Astrocyte of the cerebellum (primary cell): ENCODE measurements around the gene LTV1.

Experiments
- DNase-seq: peaks from one replicate; pipeline ENCODE4 v3.0.0-alpha.2; 2011; ENCODE audit warnings: low read depth
- H3K4me3 ChIP-seq: 2 replicates; pipeline ENCODE4 v1.5.1; 2011; ENCODE audit warnings: mild to moderate bottlenecking, low read depth, low read length, moderate library complexity
- in situ Hi-C: cut with HindIII; loops from 2 replicates; pipeline ENCODE4 v1.10.0; 2017; ENCODE audit warnings: low sequenced_read_pairs
- TF ChIP-seq, protein P1 (sequence below): IDR thresholded peaks from 2 replicates; pipeline ENCODE4 v1.5.1; 2012; ENCODE audit warnings: low read length, low read depth, moderate library complexity, mild to moderate bottlenecking; ENCODE audit errors: missing control alignments

The LTV1 gene

DNA sequence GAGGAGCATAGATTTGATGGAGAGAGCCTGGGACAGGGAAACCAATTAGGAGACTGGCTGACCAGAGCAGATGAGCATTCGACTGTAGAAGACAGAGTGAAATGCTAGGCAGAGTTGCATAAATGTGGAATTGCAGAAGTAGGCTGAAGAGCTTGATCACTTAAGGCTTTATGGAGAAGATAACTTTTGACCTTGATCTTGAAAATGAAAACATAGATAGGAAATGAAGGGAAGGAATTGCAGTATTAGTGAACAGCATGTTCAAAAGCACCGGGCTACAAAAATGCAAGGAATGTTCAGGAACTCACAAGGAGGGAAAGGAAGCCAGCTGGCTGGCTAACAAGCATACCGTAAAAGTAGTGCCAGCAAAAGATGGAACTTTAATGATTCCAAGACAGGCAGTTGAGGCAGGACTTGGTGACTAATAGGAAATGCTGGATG lies 20.5 kb upstream of the LTV1 start:
- H3K4me3 ChIP-seq, result no peak overlapping the region
- DNase-seq, result peak; percentile 66
- in situ Hi-C loops, result loop anchor here (5.0 kb wide), 1 partner anchor 45 kb away; no protein-coding TSS in a partner anchor
- TF ChIP-seq, protein P1, sequence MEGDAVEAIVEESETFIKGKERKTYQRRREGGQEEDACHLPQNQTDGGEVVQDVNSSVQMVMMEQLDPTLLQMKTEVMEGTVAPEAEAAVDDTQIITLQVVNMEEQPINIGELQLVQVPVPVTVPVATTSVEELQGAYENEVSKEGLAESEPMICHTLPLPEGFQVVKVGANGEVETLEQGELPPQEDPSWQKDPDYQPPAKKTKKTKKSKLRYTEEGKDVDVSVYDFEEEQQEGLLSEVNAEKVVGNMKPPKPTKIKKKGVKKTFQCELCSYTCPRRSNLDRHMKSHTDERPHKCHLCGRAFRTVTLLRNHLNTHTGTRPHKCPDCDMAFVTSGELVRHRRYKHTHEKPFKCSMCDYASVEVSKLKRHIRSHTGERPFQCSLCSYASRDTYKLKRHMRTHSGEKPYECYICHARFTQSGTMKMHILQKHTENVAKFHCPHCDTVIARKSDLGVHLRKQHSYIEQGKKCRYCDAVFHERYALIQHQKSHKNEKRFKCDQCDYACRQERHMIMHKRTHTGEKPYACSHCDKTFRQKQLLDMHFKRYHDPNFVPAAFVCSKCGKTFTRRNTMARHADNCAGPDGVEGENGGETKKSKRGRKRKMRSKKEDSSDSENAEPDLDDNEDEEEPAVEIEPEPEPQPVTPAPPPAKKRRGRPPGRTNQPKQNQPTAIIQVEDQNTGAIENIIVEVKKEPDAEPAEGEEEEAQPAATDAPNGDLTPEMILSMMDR, result no peak

- no peak for DNase-seq
- H3K4me3 ChIP-seq, result no peak overlapping the region
- in situ Hi-C loops, result loop anchor here (5.0 kb wide), 1 partner anchor 44 kb away; no protein-coding TSS in a partner anchor
- TF ChIP-seq, protein P1, result no peak
Observed at GRCh38 chr6:143823548-143823947, 19.6 kb upstream of the LTV1 start.

- H3K4me3 ChIP-seq, result no peak overlapping the region
- TF ChIP-seq, protein P1, result no peak
- in situ Hi-C loops, result no loop called here
- no peak for DNase-seq
Observed at GRCh38 chr6:143828572-143828971, 14.6 kb upstream of the LTV1 start.

GRCh38 chr6:143836150-143836549 lies 7.0 kb upstream of the LTV1 start:
- in situ Hi-C loops, result no loop called here
- H3K4me3 ChIP-seq, result no peak overlapping the region
- DNase-seq, result no peak
- TF ChIP-seq, protein P1, result no peak

DNA sequence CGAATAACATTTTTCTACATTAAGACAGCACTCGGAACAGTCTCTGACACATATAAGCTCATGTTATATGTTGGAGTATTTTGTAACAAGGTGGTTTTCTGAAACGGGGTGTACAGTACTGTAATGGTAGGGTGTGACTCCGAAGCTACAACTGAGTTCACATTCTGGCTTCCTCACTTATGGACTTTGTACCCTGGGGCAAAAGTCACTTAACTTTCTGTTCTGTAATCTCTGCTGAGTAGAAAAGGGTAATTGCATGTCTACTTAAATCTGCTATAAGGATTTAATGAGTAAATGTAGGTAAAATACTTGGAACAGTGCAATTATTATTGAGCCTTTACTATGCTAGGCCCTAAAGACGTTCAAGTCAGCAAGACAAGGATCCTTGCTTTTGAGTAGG lies 4.7 kb upstream of the LTV1 start:
- in situ Hi-C loops, result no loop called here
- no peak overlapping the region for H3K4me3 ChIP-seq
- TF ChIP-seq, protein P1, result no peak
- DNase-seq, result no peak

GRCh38 chr6:143839196-143839595 lies 3.9 kb upstream of the LTV1 start:
- in situ Hi-C loops, result no loop called here
- no peak for DNase-seq
- TF ChIP-seq, protein P1, result no peak
- no peak overlapping the region for H3K4me3 ChIP-seq
